HepG2 (cell line): ENCODE measurements around the gene OR14A2.

ENCODE experiments used
- BRCA1 ChIP-seq: sonication (generic); formaldehyde crosslinking; IDR thresholded peaks from 2 replicates; pipeline ENCODE4 v1.4.0; 2020; ENCODE audit warnings: missing genetic modification reagents
- CEBPZ ChIP-seq: IDR thresholded peaks from 2 replicates; pipeline ENCODE4 v1.6.1; 2012; ENCODE audit warnings: low read length, improper control_type of control experiment
- EZH2 ChIP-seq: conservative IDR thresholded peaks from 2 replicates; pipeline ENCODE4 v1.6.1; 2012; ENCODE audit warnings: mild to moderate bottlenecking, low read depth, low read length, moderate library complexity
- FOXO1 ChIP-seq: sonication (generic); formaldehyde crosslinking; IDR thresholded peaks from 2 replicates; pipeline ENCODE4 v1.4.0; 2020; ENCODE audit warnings: missing genetic modification reagents
- HIC2 ChIP-seq: sonication (generic); formaldehyde crosslinking; IDR thresholded peaks from 2 replicates; pipeline ENCODE4 v1.9.0; 2022; ENCODE audit warnings: low read depth, missing genetic modification reagents
- NFE2 ChIP-seq: sonication (generic); formaldehyde crosslinking; IDR thresholded peaks from 2 replicates; pipeline ENCODE4 v1.4.0; 2020; ENCODE audit warnings: missing genetic modification reagents
- POLR2A ChIP-seq, 2 experiments: IDR thresholded peaks; 2 replicates each; pipeline ENCODE4 v1.6.1; 2011; ENCODE audit warnings: low read depth in 2 of 2, low read length in 2 of 2, mild to moderate bottlenecking in 1 of 2, moderate library complexity in 1 of 2; ENCODE audit not compliant: insufficient read depth in 1 of 2
- PRDM10 ChIP-seq: sonication (generic); formaldehyde crosslinking; IDR thresholded peaks from 2 replicates; pipeline ENCODE4 v1.4.0; 2020; ENCODE audit warnings: low read depth, missing genetic modification reagents
- SPEN ChIP-seq: sonication (generic); formaldehyde crosslinking; IDR thresholded peaks from 2 replicates; pipeline ENCODE4 v1.5.1; 2020; ENCODE audit warnings: low read depth, mild to moderate bottlenecking, missing genetic modification reagents
- TF ChIP-seq, protein P1 (sequence below): IDR thresholded peaks from 2 replicates; pipeline ENCODE4 v1.6.1; 2016; ENCODE audit warnings: missing genetic modification reagents, missing compliant biosample characterization
- TF ChIP-seq, protein P2 (sequence below): sonication (generic); formaldehyde crosslinking; IDR thresholded peaks from 2 replicates; pipeline ENCODE4 v1.5.1; 2020; ENCODE audit warnings: missing genetic modification reagents, mild to moderate bottlenecking, borderline replicate concordance

- TF ChIP-seq CEBPZ (no peak), NFE2 (no peak), SPEN (CRISPR knock-in tag) (no peak), POLR2A (IDR thresholded peaks at IDR 0.05; ENCODE audit: insufficient read depth in 1 of 2, low read depth in 2 of 2, low read length in 2 of 2) (no peak), BRCA1 (CRISPR knock-in tag) (no peak), HIC2 (no peak), EZH2 (no peak), FOXO1 (no peak), PRDM10 (CRISPR knock-in tag) (no peak)
- TF ChIP-seq, protein P1, sequence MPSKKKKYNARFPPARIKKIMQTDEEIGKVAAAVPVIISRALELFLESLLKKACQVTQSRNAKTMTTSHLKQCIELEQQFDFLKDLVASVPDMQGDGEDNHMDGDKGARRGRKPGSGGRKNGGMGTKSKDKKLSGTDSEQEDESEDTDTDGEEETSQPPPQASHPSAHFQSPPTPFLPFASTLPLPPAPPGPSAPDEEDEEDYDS (CRISPR knock-in tag): no peak
- TF ChIP-seq, protein P2, sequence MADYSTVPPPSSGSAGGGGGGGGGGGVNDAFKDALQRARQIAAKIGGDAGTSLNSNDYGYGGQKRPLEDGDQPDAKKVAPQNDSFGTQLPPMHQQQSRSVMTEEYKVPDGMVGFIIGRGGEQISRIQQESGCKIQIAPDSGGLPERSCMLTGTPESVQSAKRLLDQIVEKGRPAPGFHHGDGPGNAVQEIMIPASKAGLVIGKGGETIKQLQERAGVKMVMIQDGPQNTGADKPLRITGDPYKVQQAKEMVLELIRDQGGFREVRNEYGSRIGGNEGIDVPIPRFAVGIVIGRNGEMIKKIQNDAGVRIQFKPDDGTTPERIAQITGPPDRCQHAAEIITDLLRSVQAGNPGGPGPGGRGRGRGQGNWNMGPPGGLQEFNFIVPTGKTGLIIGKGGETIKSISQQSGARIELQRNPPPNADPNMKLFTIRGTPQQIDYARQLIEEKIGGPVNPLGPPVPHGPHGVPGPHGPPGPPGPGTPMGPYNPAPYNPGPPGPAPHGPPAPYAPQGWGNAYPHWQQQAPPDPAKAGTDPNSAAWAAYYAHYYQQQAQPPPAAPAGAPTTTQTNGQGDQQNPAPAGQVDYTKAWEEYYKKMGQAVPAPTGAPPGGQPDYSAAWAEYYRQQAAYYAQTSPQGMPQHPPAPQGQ (CRISPR knock-in tag): no peak
Measured at GRCh38 chr1:247769603-247770002, 21.7 kb upstream of the OR14A2 start.
